ENCODE measurements around the gene CHAC2. TPM values are rescaled to one million over a fixed set of nuclear protein-coding genes. Genes with fewer than 3 reads are reported as not detected.
A peak's percentile ranks its signal among the peaks of the same experiment; 100 is the strongest.

CHAC2 gene
- total RNA-seq, 1 donor = 9.7 TPM

- H3K4me3 ChIP-seq (ENCODE audit: low read depth, low read length) = peak overlapping the region; percentile 94
- DNase-seq (ENCODE audit: low read depth) = peak; percentile 74
- TF ChIP-seq CTCF (IDR thresholded peaks at IDR 0.05; ENCODE audit: insufficient read depth, low read length) = no peak
Observed at GRCh38 chr2:53786352-53786704, 18.7 kb downstream of the CHAC2 start.

DNA sequence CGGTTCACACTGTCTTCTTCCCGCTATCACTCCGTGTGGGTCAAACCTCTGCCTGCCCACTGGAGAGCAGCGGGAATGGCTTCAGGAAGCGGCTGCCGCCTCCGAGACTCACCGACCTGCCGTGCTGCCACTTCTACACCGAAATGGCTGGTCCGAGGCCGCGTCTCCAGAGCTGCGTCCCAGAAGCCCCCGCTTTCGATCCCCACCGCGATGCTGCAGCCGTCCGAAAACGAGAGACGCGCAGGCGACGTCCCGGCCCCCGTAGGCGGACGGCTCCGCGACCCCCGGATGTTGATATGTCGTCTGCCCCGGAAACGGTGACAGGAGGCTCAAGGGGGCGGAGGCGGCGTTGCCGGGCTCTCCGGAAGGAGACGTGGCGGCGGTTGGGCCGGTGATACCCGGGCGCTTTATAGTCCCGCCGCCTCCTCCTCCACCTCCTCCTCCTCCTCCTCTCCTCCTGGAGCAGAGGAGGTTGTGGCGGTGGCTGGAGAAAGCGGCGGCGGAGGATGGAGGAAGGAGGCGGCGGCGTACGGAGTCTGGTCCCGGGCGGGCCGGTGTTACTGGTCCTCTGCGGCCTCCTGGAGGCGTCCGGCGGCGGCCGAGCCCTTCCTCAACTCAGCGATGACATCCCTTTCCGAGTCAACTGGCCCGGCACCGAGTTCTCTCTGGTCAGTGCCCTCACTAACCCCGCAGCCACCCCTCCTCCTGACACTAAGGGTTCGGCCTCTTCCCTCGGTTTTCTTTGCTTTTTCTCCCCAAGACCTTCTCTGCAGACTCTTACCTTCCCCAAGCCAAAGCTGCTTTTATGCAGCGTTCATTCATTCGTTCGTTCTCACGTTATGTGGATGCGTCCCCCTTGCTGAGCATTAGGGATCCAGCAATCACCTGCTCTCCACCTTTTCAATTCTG lies 19.4 kb downstream of the CHAC2 start, which contains the start of the genes ASB3 and ERLEC1:
TSS of gene ASB3 (minus strand) at position 249 of the 909 bp plus-strand sequence. CDS start 21,381 bp downstream, outside the sequence.
TSS of gene ERLEC1 (plus strand) at position 340 of the 909 bp plus-strand sequence. CDS start at position 507, 167 bp downstream.
- H3K4me3 ChIP-seq (ENCODE audit: low read depth, low read length) = peak within 1 kb of the TSS; percentile 94
- no peak for TF ChIP-seq CTCF (IDR thresholded peaks at IDR 0.05; ENCODE audit: insufficient read depth, low read length)
- DNase-seq (ENCODE audit: low read depth) = peak; percentile 73

GRCh38 chr2:53787614-53788289 lies 20.1 kb downstream of the CHAC2 start:
- H3K4me3 ChIP-seq (ENCODE audit: low read depth, low read length) = peak overlapping the region; percentile 94
- TF ChIP-seq CTCF (IDR thresholded peaks at IDR 0.05; ENCODE audit: insufficient read depth, low read length) = no peak
- peak; percentile 19 for DNase-seq (ENCODE audit: low read depth)

DNA sequence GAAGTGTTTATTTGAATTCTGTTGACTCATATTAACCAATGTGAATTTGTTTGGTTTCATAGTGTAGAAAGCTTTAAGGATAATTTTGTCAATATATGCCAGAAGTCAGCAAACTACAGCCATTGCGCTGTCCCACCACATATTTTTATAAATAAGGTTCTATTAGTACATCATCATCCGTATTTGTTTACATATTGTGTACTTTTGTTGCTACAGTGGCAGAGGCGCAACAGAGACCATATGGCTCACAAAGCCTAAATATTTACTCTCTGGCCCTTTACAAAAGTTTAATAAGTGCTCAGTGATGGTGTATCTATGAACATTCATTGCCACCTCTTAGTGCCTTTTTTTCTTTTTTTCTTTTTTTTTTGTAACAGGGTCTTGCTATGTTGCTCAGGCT lies 25.7 kb downstream of the CHAC2 start:
- H3K4me3 ChIP-seq (ENCODE audit: low read depth, low read length) = no peak overlapping the region
- no peak for TF ChIP-seq CTCF (IDR thresholded peaks at IDR 0.05; ENCODE audit: insufficient read depth, low read length)
- no peak for DNase-seq (ENCODE audit: low read depth)

DNA sequence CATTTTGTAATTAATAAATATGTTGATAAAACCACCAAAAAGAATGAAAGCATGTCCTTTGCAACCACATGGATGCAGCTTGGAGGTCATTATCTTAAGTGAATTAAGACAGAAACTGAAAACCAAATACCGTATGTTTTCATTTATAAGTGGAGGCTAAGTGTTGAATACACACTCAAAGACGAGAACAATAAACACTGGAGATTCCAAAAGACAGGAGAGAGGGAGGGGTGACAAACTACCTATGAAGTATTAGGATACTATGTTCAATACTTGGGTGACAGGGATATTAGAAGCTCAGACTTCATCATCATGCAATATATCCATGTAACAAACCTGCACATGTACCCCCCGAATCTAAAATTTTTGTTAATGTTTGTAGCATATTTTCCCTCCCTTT lies 26.2 kb downstream of the CHAC2 start:
- no peak for TF ChIP-seq CTCF (IDR thresholded peaks at IDR 0.05; ENCODE audit: insufficient read depth, low read length)
- DNase-seq (ENCODE audit: low read depth) = no peak
- H3K4me3 ChIP-seq (ENCODE audit: low read depth, low read length) = no peak overlapping the region

DNA sequence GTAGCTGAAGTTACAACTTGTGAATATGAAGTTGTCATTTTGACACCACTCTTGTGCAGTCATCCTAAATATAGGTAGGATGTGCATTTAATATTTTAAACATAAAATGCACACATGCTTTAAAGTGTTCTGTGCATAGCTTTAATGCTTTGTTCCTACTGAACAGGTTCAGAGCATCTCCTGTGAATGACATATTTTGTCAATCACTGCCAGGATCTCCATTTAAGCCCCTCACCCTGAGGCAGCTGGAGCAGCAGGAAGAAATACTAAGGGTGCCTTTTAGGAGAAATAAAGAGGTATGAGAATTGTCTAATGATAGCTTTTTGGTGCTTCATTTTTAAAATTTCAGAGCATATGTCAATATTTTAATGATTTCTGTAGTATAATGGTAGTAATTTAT lies 33.9 kb downstream of the CHAC2 start:
- H3K4me3 ChIP-seq (ENCODE audit: low read depth, low read length) = no peak overlapping the region
- TF ChIP-seq CTCF (IDR thresholded peaks at IDR 0.05; ENCODE audit: insufficient read depth, low read length) = no peak
- no peak for DNase-seq (ENCODE audit: low read depth)
